HG02763 (cell line): ENCODE measurements around the gene DTD2.
"Not testable (repeated sequence)": the region's sequence is repeated elsewhere in the genome, so short reads cannot be mapped to it uniquely, and the experiment has no call there.

Experiments
- ATAC-seq: cut with Tn5 transposase; IDR thresholded peaks from one replicate; pipeline ENCODE4 v1.9.1; 2021; ENCODE audit warnings: mild to moderate bottlenecking, moderate library complexity; ENCODE audit not compliant: unreplicated experiment

Gene DTD2

GRCh38 chr14:31442284-31442683 is 15.0 kb downstream of the DTD2 start:
- ATAC-seq, result no peak

- no peak for ATAC-seq
These were observed 15.8 kb downstream of the DTD2 start for GRCh38 chr14:31441273-31442111.

GRCh38 chr14:31440280-31440679 is 17.0 kb downstream of the DTD2 start:
- no peak for ATAC-seq

GRCh38 chr14:31439561-31439960 is 17.7 kb downstream of the DTD2 start:
- no peak for ATAC-seq

GRCh38 chr14:31437045-31437691 is 20.1 kb downstream of the DTD2 start:
- not testable (repeated sequence) for ATAC-seq

GRCh38 chr14:31435276-31435675 is 22.0 kb downstream of the DTD2 start:
- no peak for ATAC-seq

GRCh38 chr14:31430634-31431264 is 26.6 kb downstream of the DTD2 start:
- ATAC-seq, result no peak

- no peak for ATAC-seq
These were observed 27.5 kb downstream of the DTD2 start for GRCh38 chr14:31429791-31430190.

- ATAC-seq, result no peak
These were observed 29.3 kb downstream of the DTD2 start for GRCh38 chr14:31428011-31428410.

GRCh38 chr14:31426663-31427062 is 30.6 kb downstream of the DTD2 start:
- no peak for ATAC-seq

GRCh38 chr14:31425905-31426304 is 31.4 kb downstream of the DTD2 start:
- ATAC-seq, result no peak

- no peak for ATAC-seq
These were observed 36.1 kb downstream of the DTD2 start for GRCh38 chr14:31421200-31421599.

- ATAC-seq, result peak; percentile 95
These were observed 36.8 kb downstream of the DTD2 start, which contains the start of gene HEATR5A for GRCh38 chr14:31420319-31421111. Gene HEATR5A (minus strand): TSS chr14:31420550. CDS start chr14:31402975, 17,575 bp downstream.

- ATAC-seq, result peak; percentile 25
These were observed 37.4 kb downstream of the DTD2 start for GRCh38 chr14:31419967-31420318.

GRCh38 chr14:31419179-31419966 is 37.9 kb downstream of the DTD2 start:
- no peak for ATAC-seq

GRCh38 chr14:31418440-31418839 is 38.9 kb downstream of the DTD2 start:
- ATAC-seq, result no peak

GRCh38 chr14:31414190-31414833 is 43.0 kb downstream of the DTD2 start:
- no peak for ATAC-seq

- ATAC-seq, result no peak
These were observed 46.0 kb downstream of the DTD2 start for GRCh38 chr14:31411218-31411727.

- ATAC-seq, result no peak
These were observed 47.2 kb downstream of the DTD2 start for GRCh38 chr14:31410048-31410650.
